C4-2B (cell line): Measurements from ENCODE around the gene GDF2.

Source experiments
- H3K27ac ChIP-seq: fragments of 450-650 bp; 2 replicates; pipeline ENCODE4 v1.5.1; 2017
- CTCF ChIP-seq: fragments of 450-650 bp; conservative IDR thresholded peaks from 2 replicates; pipeline ENCODE4 v1.5.1; 2017; ENCODE audit warnings: mild to moderate bottlenecking
- ZFX ChIP-seq: fragments of 450-650 bp; IDR thresholded peaks from 2 replicates; pipeline ENCODE4 v1.6.1; 2017

The GDF2 gene

DNA sequence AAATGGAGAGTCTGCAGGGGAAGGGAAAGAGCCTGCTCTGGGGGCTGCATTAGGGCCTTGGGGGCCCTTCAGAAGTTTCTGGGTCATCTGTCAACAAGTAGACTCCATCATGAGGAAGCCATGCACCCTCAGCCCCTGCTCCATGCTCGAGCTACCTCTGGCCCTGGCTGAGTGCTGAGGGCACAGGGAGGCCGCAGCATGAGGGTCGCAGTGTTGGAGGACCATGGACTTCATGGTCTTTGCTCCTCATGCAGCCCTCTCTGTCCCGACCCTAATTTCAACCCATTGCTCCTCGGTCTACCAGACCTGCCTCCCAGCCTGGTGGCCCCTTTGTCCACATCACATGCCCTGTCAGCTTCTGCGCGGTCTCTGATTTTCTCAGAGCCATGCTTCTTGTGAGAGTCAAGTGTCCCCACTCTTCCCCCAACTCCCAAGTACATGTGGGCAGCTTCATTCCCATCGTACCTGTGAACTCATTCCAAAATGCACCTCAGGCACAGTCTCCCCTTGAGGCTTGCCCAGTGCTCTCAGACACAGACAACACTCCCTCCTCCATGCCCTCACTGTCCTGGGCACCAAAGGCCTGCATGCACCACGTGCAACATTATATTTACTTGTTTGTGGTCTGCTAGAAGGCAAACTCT lies 47.1 kb downstream of the GDF2 start:
- TF ChIP-seq ZFX (no peak), CTCF (no peak)
- no peak overlapping the region for H3K27ac ChIP-seq

DNA sequence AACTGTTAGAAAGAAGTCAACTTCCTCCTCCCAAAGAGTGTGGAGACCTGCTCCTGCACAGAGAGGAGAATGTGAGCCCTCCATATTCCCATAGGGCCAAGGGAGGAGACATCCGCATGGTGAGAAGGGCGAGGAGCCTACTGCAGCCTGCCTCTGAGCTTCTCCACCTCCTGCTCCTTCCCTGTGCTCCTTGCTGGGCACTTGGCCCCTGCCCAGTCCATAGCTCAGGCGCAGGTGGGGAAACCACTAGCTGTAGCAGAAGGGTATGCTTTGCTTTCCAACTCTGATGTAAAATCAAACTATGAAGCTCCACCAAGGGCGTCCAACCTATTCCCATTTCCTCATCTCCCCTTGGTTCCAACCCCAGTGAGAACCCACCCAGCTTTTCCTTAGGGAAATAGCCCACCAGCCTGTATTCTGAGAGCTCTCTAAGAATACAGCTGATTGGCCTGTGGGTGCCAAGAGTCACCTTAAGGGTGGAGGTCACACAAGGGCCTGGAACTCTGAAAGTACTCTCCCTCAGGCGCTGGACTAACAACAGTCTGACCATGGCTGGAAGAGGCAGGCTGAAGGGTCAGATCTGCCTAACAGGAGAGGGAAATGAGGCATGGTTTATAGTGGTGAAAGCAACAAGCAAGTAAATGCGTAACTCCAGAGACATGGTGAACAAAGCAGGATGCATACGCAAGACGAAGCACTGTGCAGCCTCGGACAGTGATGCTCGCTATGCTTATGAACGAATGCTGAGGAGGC lies 47.9 kb downstream of the GDF2 start:
- no peak overlapping the region for H3K27ac ChIP-seq
- TF ChIP-seq CTCF (no peak), ZFX (no peak)

GRCh38 chr10:47370878-47371277 lies 48.6 kb downstream of the GDF2 start:
- TF ChIP-seq CTCF (no peak), ZFX (no peak)
- no peak overlapping the region for H3K27ac ChIP-seq

- TF ChIP-seq CTCF (no peak), ZFX (no peak)
- H3K27ac ChIP-seq, result no peak overlapping the region
These were observed 49.6 kb downstream of the GDF2 start for GRCh38 chr10:47371629-47372485.

DNA sequence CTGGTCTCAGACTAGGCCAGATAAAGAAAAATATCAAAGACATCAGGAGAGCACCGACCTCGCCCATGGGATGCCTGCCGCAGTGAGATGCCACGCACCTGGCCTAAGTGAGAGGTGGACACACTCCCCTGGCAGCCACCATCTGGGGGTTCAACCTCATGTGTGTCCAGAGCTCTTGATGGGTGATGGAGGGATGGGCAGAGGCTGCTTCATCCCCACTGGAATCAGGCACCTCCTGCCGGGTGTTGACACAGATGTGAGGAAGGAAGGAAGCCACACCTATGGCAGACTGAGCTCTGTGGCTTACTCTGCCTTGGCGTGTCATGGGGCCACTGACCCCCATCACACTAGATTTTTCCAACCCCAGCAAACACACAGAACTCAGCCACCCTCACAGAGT lies 50.5 kb downstream of the GDF2 start:
- TF ChIP-seq CTCF (no peak), ZFX (no peak)
- H3K27ac ChIP-seq, result no peak overlapping the region

GRCh38 chr10:47374611-47375536 lies 52.6 kb downstream of the GDF2 start:
- TF ChIP-seq CTCF (no peak), ZFX (no peak)
- H3K27ac ChIP-seq, result no peak overlapping the region
